NK-92 (cell line): ENCODE data around the gene ARID3C.

Experiments
- DNase-seq: peaks from one replicate; lab custom pipeline; 2025; ENCODE audit not compliant: unreplicated experiment; lab: John Stamatoyannopoulos, UW

Gene ARID3C

DNA sequence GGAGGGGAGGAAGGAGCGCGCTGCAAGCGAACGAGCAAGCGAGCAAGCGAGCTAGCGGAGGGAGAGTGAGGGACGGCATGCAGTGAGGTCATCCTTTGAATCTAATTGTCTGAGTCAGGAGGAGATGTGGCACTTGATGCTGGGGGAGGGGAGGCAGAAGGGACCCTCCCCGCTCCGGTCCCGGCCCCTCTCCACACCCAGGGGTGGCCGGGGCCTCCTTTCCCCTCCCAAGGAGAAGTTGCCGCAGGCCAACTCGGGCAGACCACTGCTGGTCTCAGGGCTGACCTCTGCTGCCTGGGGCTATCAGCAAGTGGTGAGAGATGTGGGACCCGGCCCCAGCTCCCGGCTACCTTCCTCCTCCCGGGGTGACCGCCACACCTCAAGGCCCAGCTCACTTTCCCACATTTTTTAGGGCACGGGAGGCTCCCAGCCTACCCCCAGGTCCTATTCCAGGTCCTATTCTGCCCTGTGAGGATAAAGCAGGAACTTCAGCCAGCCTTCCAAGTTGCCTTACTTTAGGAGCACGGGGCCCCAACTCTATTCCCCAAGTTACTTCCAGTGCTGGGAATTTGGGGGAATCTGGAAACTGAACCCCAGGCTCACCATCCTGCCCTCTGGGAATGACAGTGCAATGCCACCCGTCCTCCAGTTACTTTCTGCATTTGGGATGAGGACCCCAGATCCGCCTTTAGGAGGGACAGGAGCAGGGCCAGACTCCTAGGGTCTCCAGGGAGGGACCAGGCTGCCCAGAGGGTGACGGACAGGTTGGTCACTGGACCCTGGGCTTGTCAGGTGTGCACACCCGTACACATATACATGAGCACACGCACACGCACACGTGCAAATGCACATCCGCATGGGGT, 50.4 kb downstream of the ARID3C start:
- no peak for DNase-seq

DNA sequence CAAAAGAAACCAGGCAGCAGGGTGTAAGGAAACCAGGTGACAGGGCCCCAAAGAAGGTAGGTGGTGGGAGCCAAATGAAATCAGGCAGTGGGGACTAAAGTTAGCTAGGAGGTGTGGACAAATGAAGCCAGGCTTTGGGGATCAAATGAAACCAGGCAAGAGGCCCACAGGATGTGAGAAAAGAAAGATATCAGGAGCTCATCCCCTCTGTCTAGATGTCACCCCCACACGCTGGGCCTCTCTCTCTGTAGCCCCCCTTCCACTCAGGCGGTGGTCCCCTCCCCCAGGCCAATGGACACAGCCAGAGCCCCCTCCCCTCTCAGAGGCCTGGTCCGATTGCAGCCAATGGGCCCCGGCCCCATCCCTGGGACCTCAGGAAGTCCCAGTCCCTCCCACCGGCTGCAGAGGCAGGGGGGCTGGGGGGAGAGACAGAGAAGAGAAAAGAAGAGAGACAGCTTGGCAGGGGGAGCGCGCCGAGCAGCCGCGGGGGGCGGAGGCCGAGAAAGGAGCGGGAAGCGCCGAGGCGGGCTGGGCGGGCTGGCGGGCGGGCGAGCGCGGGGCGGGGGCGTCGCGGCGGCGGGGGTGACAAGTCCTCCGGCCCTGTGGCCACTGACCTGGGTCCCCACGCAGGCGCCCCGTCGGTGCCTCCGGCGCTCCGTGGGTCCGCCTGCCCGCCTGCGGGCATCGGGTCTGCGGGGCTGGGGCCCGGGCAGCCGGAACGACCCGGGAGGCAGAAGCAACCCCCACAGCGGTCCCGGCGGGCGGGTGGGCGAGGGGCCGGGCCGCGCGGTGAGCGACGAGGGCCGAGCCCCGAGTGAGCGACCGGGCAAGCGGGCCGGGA, 51.2 kb downstream of the ARID3C start:
- DNase-seq: no peak

DNA sequence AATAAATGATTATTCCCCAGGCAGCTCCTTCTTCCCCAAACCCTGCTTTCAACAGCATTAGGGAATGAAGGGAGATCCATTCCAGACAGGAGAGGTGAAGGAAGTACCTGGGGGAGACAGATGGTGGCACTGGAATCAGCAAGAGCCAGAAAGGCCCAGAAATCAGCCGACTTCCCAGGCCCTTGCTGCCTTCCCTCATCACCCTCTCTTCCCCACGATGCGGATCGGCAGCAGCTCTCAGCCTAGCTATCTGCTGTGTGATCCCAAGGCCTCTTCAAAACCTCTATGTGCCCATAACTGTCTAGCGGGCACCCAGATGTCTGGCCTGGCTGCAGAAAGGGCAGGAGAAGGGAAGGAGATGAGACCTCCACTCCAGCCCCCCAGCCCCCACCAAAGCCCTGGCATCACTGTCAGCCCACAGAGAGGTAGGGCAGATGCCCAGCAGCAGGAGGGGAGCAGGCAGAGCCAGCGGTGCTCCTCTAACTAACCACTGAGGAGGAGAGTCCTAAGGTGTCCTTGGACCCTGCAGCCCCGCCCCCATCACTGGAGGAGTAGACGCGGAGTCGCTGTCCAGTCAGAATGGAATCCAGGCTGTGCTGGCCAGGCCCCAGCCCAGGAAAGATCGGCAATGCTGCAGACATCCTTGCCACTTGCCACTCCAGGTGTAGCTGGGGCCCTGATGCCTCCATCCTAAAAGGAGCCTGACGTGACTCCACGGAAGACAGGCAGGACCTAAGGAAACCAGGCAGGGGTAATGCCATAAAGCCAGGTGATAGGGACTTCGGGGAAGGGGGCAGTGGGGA, 52.1 kb downstream of the ARID3C start:
- DNase-seq: no peak

DNA sequence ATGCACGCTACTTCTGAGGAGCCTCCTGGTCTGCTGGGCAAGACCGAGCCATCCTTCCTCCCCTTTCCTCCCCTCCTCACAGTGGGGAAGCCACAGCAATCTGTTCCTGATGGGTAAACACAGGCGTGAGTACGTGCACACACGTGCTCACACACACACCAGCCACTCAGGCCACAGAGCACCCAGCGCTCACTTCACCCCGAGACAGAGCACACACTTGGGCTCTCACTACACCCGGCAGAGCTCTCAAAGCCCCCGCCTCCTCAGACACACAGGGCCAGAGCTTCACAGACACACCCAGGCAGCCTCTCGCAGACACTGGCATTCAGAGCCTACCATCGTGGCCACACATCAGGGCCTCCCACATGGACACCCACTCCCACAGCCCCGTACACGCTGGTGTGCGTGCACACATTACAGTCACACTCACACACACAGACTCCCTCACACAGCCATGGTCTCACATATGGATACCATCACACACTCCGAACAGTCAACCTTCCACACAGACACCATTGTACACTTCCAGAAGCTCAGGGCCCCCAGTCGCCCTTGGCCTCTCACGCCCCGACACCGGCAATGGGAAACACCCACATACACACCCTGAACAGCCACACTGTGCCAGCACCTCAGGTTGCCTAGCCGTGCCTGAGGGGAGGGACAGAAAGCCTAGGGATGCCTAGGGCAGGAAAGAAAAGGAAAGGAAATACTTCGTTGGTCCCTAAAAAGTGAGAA, 52.8 kb downstream of the ARID3C start:
- no peak for DNase-seq

DNA sequence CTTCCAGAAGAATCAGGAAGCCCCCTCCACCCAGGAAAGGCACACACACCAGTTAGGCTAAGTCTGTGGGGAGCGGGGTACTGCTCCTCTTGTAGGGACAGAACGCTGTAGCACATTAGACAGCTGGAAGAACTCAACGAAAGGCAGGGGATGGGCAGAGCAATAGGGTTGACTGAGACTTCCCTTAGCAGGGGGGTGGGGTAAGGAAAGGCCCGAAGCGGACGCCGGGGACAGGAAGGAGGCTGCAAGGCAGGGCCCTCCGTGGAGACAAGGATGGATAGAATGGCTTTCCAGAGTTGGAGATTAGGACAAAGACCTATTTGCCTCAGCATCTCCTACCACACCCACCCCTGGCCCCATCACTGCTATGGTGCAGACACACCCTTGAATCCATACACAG, 53.6 kb downstream of the ARID3C start:
- DNase-seq: no peak

DNA sequence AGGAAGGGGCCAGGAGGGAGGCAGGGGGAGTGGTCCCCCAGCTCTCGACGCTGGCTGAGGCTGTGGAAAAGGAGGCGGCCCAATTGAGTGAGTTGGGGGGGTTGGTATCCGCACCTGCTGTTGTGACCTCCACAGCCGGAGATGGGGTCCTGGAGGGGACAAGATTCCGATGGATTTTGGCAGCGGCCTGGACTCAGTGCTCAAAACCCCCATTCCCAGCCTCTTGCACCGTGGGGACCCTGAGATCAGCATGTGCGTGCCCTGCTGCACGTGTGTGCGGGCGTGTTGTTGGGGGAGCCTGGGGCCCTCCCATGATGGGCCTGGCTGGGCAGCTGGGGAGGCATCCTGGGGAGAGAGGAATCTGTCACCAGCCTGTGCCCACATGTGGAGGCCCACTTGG, 54.3 kb downstream of the ARID3C start:
- DNase-seq: no peak

DNA sequence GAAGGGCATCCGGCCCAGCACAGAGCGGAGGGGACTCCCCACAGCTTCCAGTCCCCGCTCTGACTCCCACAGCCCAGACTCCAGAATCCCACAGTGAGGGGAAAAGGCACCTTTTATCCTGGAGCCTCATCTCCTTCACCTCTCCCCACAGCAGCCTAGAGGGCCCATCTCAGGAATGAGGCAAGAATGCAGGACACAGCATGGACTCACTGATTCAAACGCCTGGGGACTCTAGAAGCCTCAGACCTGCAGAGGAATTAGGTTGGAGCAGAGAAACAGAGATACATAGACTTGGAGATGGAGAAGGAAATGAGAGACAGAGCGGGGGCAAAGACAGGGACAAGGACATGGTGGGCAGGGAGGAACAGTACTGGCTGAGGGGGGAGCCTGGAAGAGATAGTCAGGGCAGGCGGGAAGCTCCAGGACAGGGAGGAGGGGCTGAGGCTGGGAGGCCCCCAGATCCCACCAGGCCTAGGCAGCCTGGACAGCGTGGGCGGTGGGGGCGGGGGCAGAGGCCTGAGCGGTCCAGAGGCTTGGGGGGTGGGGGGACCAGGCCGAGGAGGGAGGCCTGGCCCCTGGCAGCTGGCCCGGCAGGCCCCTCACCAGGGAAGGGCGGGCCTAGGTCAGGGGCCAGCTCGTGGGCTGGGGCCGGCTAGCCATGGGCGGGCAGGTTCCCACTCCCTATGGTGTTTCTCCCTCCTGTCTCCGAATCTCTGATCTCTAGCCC, 55.1 kb downstream of the ARID3C start:
- no peak for DNase-seq

DNA sequence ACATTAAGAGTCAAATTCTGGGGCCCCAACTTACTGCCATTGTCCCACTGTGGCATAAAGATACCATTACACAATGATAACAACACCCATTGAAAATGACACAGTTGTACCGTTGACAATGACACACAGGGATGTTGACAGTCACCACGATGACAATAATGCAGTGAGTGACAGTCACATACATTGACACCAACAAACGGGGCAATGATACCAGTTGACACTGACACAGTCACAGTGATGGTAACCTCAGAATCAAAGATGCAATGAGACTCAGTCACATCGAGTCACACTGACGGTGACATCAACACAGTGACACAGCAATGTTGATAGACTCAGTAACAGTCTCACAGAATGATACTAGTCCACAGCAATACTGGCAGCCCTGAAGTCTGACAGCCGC, 56.2 kb downstream of the ARID3C start:
- DNase-seq: no peak

DNA sequence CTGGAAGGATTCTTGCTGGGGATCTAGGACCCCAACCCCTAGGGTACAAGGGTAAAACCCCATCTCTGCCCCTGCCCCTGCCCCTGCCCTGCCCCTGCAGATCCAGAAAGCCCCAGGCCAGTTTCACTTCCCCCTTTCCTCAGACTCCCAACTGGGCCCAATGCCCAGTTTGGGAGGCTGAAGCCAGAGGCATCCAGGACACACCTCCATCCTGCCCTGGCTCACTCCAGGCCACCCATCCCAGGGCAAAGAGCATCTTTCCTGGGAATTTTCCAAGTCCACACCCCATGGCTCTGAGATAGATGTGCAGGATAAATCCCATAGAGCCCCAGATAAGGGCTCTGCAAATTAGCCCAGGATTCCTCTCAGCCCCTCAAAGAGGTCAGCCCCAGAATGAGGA, 56.8 kb downstream of the ARID3C start:
- no peak for DNase-seq

DNA sequence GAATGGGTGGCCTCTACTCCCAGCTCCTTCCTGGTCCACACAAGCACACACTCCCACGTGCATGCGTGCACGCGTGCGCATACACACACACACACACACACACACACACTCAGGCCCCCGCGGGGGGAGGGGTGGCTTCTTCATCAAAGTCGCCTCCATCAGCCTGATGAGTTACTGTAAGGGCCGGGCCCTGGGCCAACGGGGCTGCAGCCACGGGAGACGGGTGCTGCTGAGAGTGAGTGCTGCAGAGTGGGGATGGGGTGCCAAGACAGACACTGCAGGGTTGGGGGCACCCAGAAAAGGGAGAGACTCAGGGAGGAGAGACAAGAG, 57.4 kb downstream of the ARID3C start:
- DNase-seq: no peak
